Suppressor macrophage (primary cell): ENCODE data around the gene SRCAP.
A peak's percentile ranks its signal among the peaks of the same experiment; 100 is the strongest.

Experiments used
- DNase-seq, 4 experiments: peaks; one replicate each; pipeline ENCODE4 v3.0.0-alpha.2; 2020 to 2022

Gene SRCAP

GRCh38 chr16:30777591-30778297 lies 78.8 kb downstream of the SRCAP start:
- no peak for DNase-seq

- DNase-seq = no peak
Observed at GRCh38 chr16:30778549-30779244, 79.7 kb downstream of the SRCAP start.

GRCh38 chr16:30779596-30779995 lies 80.6 kb downstream of the SRCAP start:
- DNase-seq = no peak

- no peak for DNase-seq
Observed at GRCh38 chr16:30780021-30780420, 81.0 kb downstream of the SRCAP start.

- DNase-seq = no peak
Observed at GRCh38 chr16:30780549-30780948, 81.6 kb downstream of the SRCAP start.

- DNase-seq = no peak
Observed at GRCh38 chr16:30782486-30783279, 83.7 kb downstream of the SRCAP start.

GRCh38 chr16:30783280-30784109 lies 84.5 kb downstream of the SRCAP start:
- no peak for DNase-seq

GRCh38 chr16:30784215-30784614 lies 85.2 kb downstream of the SRCAP start:
- DNase-seq = no peak

- no peak for DNase-seq
Observed at GRCh38 chr16:30785126-30786106, 86.4 kb downstream of the SRCAP start.

GRCh38 chr16:30786115-30786935 lies 87.4 kb downstream of the SRCAP start:
- DNase-seq = peak; percentile 47 to 78 (median 66)

- peak; percentile 55 to 81 (median 72) for DNase-seq
Observed at GRCh38 chr16:30786936-30787612, 88.1 kb downstream of the SRCAP start, which contains the start of gene ZNF629. TSS of gene ZNF629 (minus strand) at chr16:30787205. CDS start at chr16:30784482, 2,723 bp downstream.

- peak in 2 of 4 experiments; percentile 34 to 38 for DNase-seq
Observed at GRCh38 chr16:30787613-30788378, 88.8 kb downstream of the SRCAP start.
